Astrocyte of the cerebellum (primary cell): Measurements from ENCODE around the gene CKAP2.
"Not testable (repeated sequence)": the region's sequence is repeated elsewhere in the genome, so short reads cannot be mapped to it uniquely, and the experiment has no call there.

ENCODE experiments used
- DNase-seq: peaks from one replicate; pipeline ENCODE4 v3.0.0-alpha.2; 2011; ENCODE audit warnings: low read depth
- H3K4me3 ChIP-seq: 2 replicates; pipeline ENCODE4 v1.5.1; 2011; ENCODE audit warnings: mild to moderate bottlenecking, low read depth, low read length, moderate library complexity
- in situ Hi-C: cut with HindIII; loops from 2 replicates; pipeline ENCODE4 v1.10.0; 2017; ENCODE audit warnings: low sequenced_read_pairs
- TF ChIP-seq, protein P1 (sequence below): IDR thresholded peaks from 2 replicates; pipeline ENCODE4 v1.5.1; 2012; ENCODE audit warnings: low read length, low read depth, moderate library complexity, mild to moderate bottlenecking; ENCODE audit errors: missing control alignments

The CKAP2 gene

DNA sequence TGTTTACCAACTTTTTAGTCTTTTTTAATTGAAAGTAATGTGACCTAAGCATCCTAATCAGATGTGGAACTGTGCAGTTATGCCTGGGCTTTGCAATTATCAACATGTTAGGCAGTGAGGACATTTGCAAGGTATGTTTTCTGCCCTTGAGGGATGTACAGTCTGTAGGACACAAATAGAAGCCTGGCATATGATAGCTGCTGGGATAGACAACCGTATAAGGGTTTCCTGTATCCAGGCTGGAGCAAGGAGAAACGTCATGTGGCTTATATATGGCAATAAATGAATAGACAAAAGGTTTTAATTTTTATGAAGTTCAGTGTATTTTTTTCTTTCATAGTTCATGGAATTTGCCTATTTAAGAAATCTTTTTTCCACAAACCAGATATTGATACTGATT is 2.8 kb upstream of the CKAP2 start:
- TF ChIP-seq, protein P1, sequence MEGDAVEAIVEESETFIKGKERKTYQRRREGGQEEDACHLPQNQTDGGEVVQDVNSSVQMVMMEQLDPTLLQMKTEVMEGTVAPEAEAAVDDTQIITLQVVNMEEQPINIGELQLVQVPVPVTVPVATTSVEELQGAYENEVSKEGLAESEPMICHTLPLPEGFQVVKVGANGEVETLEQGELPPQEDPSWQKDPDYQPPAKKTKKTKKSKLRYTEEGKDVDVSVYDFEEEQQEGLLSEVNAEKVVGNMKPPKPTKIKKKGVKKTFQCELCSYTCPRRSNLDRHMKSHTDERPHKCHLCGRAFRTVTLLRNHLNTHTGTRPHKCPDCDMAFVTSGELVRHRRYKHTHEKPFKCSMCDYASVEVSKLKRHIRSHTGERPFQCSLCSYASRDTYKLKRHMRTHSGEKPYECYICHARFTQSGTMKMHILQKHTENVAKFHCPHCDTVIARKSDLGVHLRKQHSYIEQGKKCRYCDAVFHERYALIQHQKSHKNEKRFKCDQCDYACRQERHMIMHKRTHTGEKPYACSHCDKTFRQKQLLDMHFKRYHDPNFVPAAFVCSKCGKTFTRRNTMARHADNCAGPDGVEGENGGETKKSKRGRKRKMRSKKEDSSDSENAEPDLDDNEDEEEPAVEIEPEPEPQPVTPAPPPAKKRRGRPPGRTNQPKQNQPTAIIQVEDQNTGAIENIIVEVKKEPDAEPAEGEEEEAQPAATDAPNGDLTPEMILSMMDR = no peak
- no peak for DNase-seq
- no peak overlapping the region for H3K4me3 ChIP-seq
- in situ Hi-C loops = no loop called here

DNA sequence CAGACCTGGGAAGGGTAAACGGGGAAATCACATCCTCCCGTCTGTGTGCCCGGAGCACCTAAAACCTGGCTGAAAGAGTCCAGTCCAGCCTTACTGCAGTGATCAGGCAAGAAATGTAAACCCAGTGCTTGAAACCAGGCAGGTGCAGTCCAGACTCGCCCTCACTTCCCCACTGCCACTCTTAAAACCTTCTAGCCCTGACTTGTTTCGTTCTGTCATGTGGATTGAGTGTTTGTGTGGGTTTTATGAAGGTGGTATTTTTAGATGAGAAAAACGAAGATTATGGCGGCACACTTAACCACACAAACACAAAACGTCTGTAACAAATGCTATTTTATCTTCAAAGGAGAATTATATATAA is 839 bp upstream of the CKAP2 start:
- peak overlapping the region; percentile 76 for H3K4me3 ChIP-seq
- TF ChIP-seq, protein P1 = no peak
- DNase-seq = no peak
- in situ Hi-C loops = no loop called here

DNA sequence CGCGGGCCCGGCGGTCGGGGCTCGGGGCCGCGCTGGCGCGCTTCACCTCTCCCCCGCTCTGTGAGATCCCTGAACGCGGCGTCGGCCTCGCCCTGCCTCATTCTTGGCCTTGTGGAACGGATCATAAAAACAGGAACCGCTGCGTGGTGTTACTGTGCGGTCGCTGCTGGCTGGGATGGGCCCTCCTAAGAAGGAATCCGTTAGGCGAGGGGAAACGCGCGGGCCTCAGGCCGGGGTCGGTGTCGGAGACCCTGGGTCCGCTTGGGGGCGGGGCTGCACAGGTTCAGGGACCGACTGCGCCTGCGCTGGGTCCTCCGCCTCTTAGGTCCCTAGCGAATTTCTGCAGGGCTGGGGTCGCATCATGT is 381 bp downstream of the CKAP2 start:
- TF ChIP-seq, protein P1 = no peak
- H3K4me3 ChIP-seq = peak overlapping the region; percentile 76
- in situ Hi-C loops = no loop called here
- peak; percentile 27 for DNase-seq

DNA sequence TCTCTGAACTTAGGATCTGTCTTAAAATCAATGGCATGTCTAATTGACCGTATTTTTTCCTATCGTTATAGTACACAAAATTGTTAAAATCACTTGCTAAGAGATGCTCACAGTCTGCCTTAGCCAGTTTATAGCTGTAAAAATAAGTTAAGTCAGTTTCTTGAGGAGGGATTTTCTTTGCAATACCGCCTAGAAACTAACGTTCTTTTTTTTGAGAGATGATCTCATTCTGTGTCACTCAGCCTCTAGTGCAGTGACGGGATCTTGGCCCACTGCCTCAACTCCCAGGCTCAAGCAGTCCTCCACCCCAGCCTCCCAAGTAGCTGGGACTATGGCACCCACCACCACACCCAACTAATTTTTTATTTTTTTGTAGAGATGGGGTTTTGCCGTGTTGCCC is 4.4 kb downstream of the CKAP2 start:
- in situ Hi-C loops = no loop called here
- DNase-seq = no peak
- no peak overlapping the region for H3K4me3 ChIP-seq
- TF ChIP-seq, protein P1 = no peak

DNA sequence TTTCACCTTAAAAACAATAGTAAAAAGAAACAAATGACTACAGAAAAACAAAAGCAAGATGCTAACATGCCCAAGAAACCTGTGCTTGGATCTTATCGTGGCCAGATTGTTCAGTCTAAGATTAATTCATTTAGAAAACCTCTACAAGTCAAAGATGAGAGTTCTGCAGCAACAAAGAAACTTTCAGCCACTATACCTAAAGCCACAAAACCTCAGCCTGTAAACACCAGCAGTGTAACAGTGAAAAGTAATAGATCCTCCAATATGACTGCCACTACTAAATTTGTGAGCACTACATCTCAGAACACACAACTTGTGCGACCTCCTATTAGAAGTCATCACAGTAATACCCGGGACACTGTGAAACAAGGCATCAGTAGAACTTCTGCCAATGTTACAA is 6.0 kb downstream of the CKAP2 start:
- DNase-seq = no peak
- in situ Hi-C loops = no loop called here
- no peak overlapping the region for H3K4me3 ChIP-seq
- TF ChIP-seq, protein P1 = no peak

DNA sequence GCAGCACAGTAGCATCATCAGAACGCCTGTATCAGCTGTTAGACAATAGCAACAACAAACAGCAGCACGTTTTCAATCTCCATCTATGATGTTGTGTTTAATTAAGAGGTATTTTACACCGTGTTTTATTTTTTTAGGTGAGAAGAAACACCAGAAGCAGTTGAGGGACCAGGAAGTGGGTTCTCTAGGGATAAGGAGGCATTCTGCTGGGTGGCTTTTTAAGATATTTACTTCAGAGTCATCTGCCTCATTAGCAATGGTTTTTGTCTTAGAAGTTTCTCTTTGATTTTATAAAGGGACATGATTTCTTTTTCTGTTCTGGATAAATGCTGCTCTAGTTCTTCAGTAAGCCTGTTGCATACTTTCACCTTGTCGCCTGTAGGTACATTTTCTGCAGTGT is 8.2 kb downstream of the CKAP2 start:
- TF ChIP-seq, protein P1 = no peak
- H3K4me3 ChIP-seq = no peak overlapping the region
- in situ Hi-C loops = no loop called here
- no peak for DNase-seq

DNA sequence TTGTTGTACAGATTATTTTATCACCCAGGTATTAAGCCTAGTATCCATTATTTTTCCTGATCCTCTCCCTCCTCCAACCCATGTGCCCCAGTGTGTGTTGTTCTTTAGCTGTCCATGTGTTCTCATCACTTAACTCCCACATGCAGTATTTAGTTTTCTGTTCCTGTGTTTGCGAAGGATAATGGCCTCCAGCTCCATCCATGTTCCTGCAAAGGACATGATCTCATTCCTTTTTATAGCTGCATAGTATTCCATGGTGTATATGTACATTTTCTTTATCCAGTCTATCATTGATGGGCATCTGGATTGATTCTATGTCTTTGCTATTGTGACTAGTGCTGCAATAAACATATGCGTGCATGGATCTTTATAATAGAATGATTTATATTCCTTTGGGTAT is 13.2 kb downstream of the CKAP2 start:
- H3K4me3 ChIP-seq, DNase-seq, in situ Hi-C loops: not testable (repeated sequence)

DNA sequence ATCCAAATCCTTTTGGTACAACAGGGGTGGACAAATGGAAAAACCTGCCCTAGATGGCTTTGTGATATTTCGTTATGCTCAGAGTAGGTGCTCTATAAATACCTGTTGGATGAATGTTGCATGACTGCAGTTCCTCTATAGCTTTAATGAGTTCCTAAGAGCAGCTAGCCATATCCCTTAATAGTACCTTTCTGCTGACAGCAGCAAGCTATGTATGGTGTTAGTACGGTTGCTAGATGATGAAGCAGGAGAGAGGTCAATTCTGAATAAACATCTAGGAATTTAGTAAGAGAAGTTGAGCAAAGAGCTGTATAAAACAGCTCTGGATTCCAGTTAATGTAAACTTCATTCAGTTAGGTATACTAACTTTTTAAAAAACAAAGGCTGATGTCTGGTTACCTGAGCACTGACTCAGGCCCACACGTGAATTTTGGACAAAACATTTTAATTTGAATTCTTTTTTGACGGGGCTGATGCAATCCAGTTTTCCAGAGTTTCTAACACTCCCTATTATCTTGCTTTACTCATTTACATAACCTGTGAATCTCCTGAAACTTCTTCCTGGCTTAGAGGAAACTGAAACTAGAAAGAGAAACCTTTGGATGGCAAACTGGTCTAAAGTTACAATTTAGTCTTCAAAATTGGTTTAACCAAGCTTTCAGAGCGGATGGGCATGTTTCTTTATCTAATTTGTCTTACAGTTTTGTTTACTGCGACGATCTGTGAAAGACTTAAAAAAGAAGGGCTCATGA is 25.6 kb downstream of the CKAP2 start:
- DNase-seq, in situ Hi-C loops, H3K4me3 ChIP-seq: not testable (repeated sequence)

DNA sequence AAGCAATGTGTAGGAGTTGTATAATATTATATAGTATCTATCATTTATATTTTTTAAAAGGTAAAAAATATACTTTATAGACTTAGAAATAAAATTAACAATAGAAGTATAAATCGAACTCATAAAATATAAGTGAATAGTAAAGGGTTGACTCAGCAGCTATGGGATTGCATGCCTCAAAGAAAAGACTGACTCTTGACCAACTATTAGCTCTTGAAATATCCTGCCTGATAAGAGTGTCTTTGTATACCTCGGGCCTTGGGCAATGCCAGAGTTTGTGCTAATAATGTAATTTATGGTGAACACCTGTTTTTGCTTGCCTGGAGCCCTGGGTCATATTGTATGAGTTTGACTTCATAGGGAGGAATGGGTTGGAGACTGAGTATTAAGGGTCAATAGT is 31.8 kb downstream of the CKAP2 start:
- H3K4me3 ChIP-seq, in situ Hi-C loops, DNase-seq: not testable (repeated sequence)

DNA sequence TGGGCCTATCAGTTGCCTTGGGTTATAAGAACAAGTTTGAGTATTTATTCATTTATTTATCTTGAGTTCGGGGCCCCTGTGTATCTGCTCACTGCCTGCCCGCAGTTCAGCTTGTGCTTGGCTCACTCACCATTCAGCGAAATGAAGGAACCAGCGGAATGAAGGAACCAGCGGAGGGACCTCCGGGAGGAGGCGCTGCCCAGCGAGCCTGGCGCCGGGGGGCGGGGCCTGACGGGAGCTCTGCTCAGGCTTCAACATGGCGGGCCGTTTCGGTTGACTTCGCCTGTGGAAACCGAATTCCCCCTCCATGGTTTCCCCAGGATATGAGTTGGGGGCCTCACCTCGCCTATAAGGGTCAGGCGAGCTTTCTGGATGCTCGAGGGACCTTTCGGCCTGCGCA is 33.5 kb downstream of the CKAP2 start:
- in situ Hi-C loops, H3K4me3 ChIP-seq, DNase-seq: not testable (repeated sequence)

DNA sequence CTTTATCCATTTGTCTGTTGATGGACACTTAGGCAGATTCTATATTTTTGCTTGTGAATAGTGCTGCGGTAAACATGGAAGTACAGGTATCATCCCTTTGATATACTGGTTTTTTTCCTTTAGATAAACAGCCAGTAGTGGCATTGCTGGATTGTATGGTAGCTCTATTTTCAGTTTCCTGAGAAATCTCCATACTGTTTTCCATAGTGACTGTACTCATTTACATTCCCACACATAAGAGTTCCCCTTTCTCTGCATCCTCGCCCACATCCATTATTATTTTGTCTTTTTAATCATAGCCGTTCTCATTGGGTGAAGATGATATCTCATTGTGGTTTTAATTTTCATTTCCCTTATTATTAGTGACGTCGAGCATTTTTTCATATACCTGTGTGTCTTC is 35.7 kb downstream of the CKAP2 start:
- H3K4me3 ChIP-seq, DNase-seq, in situ Hi-C loops: not testable (repeated sequence)
